GM18520 (cell line): ENCODE results near the gene USP10.
"Not testable (repeated sequence)": the region's sequence is repeated elsewhere in the genome, so short reads cannot be mapped to it uniquely, and the experiment has no call there.

Source experiments
- ATAC-seq: cut with Tn5 transposase; IDR thresholded peaks from one replicate; pipeline ENCODE4 v1.9.1; 2021; ENCODE audit not compliant: unreplicated experiment

The USP10 gene

DNA sequence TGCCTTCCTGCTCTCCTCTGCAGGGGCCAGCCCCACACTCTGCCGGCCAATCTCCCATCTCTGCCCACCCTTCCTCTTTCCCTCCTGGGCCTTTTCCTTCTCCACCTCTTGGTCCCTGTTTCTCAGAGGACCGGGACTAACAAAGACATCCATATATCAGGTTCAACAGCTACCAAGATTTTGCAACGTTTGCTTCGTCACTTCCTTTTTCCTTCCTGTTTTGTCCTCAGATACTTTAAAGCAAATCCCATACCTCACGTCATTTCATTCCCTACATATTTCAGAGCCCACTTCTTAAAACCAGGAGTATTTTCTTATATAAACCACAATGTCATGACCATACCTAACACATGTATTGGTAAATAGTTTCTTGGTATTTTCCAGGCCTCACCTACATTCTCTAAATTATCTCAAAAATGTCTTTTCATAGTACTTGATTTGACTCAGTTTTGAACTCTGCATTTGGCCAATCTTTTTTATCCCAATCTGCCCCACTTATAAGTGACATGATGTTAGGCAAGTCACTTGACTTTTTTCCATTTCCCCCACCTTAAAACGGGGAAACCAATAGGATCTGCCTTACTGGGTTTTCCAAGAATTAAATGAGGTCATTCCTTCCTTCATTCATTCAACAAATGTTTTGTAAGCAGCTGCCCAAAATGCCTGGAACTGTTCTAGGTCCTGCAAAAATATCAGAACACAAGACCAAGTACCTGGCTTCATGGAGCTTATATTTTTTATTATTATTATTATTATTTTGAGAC lies 7.2 kb upstream of the USP10 start:
- ATAC-seq = no peak

DNA sequence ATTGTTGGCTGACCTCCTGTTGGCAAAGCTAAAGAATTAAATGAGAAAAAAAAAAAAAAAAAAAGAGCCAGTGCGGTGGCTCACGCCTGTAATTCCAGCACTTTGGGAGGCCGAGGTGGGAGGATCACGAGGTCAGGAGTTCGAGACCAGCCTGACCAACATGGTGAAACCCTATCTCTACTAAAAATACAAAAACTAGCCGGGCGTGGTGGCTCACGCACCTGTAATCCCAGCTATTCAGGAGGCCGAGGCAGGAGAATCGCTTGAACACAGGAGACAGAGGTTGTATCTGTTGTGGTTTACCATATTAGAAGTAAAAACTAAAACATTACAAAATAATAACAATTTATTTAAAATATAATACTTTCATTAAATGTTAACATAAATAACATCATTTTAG lies 5.9 kb upstream of the USP10 start:
- ATAC-seq = not testable (repeated sequence)

DNA sequence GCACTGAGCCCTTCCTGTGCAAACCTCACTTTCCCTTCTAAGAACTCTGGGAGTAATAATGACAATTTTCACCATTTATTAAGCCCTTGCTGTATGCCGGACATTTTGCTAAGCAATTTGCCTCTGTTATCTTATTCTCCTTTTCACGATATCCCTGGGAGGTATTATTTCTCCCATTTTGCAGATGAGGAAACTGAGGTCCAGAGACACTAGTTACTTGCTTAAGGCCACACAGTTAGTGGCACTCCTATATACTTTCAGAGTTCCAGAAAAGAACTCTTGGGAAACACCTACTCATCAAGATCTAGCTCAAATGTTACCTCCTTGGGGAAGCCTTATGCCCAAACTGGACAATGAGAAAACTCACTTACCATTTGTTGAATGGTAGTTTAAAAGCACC lies 4.8 kb upstream of the USP10 start:
- no peak for ATAC-seq

DNA sequence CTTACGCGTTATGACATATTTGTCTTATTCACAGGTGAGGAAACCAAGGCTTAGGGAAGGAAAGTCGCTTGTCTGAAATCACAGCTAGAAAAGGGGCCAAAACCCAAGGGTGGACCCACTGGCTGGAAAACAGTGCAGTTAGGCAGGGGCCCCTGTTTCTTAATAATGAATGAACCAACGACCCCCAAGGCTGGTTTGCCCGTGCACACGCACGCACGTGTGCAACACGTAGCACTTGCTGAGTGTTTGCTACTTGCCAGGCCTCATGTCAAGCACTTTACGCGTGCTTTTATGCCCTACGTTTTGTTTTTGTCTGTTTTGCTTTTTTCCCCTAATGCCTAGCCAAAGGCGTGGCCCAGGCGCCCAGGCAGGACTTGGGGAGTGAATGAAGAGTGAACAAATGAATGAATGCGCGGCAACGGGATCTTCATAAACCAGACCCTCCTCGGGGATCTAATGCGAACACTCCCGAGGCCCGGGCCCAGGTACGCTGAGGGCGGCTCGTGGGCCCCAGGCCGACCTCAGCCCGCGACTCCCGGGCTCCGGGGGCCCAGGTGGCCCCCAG lies 571 bp upstream of the USP10 start:
- ATAC-seq = no peak

DNA sequence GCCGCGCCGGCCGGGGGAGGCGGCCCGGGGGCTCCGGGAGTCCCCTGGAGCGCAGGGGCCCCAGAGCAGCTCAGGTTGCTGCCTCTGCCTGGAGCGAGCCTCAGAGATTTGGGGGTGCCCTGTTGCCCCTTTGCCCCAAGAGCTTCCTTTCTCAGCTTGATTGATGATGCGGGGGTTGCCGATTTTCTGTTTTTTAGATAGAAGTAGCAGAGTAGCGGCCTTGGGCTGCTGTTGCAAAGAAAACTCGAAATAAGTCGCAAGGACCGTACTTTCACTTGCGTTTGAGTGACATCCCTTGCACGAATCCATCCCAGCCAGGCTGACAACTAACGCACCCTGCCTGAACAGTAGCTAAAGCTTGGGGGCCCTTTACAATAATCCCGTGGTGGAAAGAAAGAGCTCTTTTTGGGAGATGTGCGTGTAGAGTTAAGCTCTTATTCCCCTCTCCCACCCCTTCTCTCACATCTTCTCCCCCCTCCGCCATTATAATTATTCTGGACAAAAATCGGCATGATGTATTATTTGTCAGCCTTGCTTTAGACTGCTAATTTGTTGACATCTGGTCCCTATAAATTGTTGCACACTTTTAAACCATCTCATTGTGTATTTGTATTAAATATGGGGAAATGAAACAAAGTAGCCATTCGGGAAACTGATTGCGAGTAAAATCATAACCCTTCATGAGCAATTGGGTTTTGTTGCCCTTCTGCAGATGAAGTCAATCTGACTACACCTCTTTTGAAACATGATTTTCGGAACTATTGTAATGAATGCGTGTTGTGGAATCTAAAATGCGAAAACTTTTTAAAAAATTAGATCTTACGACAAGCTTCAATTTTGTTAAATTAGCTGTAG lies 873 bp downstream of the USP10 start:
- ATAC-seq = peak; percentile 6

DNA sequence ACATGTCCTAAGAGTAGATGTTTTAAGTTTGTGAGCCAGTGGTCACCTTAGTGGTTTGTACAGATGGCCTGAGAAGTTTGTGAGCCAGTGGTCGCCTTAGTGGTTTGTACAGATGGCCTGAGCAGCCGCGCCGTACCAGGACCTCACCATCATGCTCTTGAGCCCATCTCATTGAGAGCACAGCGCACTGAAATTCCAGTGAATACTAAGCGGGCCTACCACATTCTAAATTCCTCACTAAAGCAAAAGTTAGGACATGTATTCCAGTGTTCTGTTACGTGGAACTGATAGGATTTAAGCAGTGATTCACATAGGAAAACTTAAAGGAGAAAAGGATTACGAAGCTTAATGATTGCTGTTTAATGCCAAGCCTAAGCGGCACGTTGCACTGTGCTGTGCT lies 3.9 kb downstream of the USP10 start:
- ATAC-seq = no peak

DNA sequence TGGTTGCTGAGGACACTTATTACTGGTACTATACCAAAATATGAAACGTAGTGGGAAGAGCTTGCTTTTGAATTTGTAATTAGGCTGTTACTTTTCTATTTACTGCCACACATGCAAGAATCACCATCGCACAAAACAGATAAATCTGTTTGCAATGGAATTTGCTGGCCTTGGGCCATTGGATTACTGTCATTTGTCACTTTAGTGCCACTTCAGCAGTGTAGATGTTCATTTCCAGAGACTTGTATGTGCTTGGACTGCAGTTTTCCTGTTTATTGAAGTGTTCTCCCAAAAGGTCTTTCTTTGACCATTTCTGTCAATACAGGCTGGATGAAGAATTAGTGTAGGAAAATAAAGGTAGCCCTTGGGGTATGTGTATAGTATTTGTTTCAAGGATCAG lies 4.5 kb downstream of the USP10 start:
- no peak for ATAC-seq

DNA sequence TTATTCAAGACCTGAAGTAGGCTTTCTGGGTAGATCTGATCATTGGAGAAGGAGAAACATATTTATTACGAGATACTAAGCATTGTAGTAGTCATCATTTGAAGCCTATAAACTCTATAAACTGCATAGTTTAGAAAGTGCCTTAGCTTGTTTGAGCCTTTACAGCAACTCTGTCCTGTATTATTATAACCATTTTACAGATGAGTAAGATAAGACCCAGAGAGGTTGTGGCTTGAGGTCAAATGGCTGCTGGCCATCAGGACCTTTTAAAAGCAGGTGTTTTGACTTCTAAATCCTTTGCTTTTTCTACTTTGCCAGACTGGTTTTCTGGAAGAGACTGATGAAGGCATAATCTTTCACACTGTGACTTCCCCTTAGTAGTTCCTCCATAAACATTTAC lies 7.1 kb downstream of the USP10 start:
- ATAC-seq = no peak

DNA sequence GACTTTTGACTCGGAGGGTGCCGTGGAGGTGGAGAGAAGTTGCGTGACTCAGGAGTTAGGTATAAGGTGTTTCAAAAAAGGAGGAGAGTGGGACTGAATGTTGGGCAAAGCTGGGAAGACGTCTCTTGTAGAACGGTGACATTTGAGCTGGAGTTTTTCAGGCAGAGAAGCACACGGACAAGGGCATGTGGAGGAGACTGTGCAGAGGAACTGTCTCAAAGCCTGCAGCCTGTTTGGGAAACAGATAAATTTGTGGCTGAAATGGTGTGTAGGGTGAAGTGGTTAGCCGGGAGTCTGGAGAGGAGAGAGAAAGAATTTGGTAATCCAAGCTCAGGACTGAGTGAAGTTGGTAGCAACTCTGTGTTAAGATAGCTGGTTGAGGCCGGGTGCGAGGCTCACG lies 9.8 kb downstream of the USP10 start:
- no peak for ATAC-seq

DNA sequence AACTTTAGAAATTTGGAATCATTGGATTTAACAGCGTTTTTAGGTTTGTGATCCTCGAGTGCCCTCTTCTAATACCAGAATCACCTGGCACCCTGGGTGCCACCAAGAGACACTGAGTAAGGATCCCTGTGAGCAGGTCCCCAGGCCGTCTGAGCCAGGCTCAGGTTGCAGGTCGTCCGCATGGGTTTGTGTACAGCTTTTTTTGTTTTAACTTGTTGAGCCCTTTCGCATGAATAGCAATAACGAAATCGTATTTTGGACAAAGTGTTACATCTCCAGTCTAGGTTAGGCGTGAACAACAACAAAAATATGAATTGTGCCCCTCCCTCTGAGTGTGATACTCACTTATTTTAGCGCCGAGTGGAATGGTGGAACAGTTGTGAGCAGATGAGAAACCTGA lies 10.9 kb downstream of the USP10 start:
- no peak for ATAC-seq

DNA sequence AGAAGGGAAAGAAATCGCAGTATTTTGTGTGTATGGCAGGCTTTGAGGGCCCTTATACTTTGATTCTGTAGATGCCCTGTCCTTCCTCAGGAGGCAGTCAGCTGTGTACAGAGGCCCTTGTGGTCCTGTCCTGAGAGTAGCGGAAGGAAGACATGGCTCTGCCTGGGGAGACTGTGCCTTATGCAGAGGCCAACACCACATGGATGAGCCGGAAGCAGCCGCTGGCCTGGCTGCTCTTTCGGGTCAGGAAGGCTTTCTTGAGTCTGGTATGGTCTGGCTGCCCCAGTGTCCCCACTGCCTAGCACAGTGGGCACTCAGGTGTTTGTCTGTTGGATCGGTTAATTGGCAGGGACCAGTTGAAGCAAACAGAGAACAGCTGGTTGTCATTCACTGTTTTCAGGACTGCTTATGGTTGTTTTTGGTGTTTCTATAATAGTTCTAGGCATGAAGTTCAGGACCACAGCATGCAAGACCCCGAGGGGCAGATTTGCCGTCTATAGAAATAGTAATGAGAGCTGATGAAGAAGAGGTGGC lies 12.4 kb downstream of the USP10 start:
- no peak for ATAC-seq

DNA sequence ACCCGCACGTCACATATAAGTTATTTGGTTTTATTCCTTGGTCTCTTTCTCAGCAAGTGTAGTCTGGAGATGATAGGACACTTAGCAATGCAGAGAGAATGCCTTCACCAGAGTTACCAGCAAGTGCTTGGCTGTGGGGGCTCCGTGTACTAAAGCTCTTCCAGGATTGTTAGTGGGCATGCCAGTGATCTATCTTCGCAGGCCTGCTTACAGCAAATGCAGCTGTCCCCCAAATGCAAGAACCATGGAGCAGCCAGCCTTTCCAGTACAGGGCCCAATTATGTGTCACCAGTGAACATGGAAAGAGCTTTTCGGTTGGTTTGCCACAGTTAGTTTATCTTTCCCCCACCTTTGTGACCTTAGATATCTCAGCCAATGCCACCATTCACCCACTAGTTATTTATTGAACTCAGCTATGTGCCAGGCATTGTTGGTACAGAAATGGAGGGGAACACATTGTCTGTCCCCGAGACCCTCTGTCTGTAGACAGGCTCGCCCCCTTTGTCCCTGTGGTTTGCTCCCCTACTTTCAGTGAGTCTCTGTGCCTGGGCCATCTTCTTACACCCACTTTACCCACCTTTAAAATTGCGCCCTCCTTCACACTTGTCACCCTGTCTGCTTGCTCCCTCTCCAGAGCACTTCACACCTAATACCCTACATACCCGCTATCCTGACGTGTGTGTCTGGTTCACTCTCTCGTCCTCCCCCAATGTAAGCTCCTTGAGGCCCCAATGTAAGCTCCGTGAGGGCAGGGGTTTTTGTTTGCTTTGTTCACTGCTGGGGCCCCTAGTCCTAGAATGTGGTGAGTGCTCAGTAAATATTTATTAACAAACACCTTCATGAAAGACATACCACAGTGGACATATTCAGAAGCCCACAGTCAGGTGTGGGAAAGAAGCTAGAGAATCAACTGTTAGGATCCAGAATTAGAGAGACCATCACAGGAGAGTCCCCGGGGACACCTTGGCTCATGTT lies 13.3 kb downstream of the USP10 start:
- ATAC-seq = no peak

DNA sequence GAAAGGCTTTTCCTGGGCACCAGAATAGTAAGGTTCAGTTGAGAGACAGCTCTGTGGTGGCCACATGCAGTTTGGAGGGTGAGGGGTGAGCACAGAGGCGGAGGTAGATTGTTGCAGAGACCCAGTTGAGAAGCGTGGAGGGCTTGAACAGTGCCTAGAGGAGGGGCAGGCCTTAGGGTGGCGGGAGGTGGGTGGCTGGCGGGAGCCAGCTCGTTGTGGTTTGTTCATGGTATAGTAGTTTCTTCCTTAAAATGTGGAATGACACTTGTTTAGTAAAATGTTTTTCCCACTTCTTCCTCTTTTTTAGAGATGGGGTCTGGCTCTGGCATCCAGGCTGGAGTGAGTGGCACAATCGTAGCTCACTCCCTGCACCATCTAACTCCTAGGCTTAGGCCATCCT lies 14.2 kb downstream of the USP10 start:
- no peak for ATAC-seq

DNA sequence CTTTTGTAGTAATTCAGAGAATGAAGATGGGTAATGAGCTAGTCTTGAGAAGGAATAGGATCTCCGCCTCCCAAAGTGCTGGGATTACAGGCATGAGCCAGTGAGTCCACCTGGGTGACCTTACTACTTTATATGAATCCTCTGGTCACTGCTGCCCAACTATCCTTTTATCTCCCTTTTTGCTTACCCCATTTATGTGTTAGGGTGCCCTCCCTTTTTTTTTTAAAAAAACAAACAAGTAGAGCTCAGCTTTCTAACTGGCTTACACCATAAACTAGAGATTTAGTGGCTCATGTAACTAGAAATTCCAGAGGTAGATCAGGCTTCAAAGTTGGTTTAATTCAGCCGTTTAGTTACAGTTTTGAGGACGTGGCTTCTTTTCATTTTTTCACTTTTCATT lies 15.6 kb downstream of the USP10 start:
- ATAC-seq = no peak

DNA sequence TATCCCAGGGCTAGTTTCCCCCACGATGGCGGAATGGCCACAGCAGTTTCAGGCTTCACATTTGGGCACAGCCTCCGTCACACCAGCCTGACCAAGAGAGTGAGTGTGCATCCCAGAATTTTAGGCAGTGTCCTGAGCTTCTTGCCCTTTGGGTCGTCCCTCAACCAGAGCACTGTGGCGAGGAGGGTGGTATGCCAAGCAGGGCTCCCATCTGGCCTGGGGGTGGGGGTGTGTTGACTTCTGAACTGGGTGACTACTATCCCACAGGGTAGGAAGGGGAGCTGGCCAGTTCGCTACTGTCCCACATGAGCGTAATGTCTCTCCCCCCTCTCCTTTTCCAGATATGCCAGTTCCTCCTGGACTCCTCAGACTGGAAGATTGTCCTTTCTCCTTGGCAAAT lies 16.1 kb downstream of the USP10 start:
- ATAC-seq = no peak

DNA sequence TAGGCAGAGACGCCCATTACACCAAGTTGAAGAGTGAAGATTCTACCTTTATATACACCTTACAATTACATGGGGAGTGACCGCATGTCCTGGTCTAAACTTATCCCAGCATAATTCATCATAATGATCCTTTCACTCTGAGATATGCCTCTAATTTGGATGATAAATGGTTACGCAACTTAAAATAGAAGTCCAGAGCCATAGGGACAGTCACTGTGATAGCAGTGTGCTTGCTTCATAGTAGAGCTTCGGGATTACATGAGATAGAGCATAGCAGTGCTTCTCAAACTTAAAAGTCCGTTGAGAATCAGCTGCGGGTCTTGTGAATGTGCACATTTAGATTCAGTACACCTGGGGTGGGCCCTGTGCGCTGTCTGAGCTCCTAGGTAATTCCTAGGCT lies 16.9 kb downstream of the USP10 start:
- no peak for ATAC-seq

DNA sequence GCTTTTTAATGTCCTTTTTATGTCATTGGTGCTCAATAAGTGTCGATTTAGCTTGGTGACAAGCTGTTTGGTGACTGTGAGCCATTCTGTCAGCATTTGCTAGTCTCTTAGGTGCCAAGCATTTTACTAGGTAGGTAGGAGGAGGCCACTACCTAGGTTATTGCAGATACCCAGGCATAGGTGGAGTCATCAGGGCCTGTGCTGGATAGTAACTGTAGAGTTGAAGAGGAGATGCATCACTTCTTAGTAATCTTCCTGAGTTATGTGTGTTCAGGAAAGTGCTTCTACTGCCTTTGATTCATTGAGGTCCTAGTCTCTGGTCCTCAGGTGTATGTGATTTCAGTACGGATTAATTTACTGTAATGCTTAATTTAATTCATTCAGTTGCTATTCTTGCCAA lies 17.7 kb downstream of the USP10 start:
- no peak for ATAC-seq

DNA sequence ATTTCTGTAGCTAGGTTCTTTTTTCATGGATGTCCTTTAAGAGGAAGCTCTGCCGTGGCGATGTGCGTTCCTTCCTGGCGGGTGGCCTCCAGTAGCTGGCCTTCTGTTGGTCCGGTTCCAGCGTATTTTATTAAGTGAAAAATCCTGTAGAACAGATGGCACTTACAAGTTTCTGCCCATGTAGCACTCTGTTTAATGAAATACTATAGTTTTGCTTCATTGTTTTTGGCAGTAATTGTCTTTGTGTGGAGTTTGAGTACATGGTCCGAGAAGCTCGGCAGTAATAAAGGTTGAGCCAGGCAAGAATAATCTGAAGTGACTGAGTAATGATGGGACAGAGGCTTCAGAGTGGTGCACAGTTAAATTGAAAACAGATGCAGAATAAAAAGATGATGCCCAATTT lies 20.4 kb downstream of the USP10 start:
- ATAC-seq = no peak

DNA sequence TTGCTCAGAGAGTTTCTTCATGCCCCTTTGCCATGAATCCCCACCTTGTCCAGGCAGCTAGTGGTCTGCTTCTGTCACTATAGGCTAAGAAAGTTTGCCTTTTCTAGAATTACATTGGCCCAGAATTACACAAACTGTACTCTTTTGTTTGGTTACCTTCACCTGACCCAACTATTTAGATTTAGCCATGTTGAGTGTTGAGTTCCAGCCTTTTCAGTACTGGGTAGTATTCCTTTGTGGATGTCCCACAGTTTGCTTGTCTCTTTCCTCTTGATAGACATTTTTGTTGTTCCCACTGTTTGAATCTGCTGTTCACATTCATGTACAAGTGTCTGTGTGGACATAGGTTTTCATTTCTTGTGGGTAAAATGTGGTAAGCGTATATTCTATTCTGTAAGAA lies 22.3 kb downstream of the USP10 start:
- no peak for ATAC-seq

DNA sequence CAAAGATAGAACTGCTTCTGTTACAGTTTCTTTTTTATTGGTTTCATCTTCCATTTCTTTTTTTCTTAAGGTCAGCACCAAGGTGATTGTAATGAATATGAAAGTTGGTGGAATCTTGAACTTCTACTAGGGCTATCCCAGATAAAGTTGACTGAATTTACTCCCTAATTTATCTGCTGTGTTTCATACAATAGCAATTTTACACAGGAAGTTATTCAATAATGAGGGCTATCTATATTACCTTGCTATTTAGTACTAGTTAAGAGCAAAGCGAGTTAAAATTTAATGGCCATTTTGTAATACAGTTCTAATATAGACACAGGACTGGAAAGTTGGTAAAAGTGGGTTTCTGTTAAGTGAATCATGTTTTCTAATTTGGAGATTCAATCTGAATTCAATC lies 24.1 kb downstream of the USP10 start:
- no peak for ATAC-seq
